GM12864 (cell line): ENCODE data around the gene PHLPP1.

Source experiments
- DNase-seq: peaks from one replicate; pipeline ENCODE4 v3.0.0-alpha.2; 2011; ENCODE audit warnings: low read depth
- H3K4me3 ChIP-seq: 2 replicates; pipeline ENCODE4 v1.5.1; 2011; ENCODE audit warnings: mild to moderate bottlenecking, low read depth, low read length, control low read depth
- TF ChIP-seq, protein P1 (sequence below): IDR thresholded peaks from 2 replicates; pipeline ENCODE4 v1.5.1; 2011; ENCODE audit warnings: low read depth, mild to moderate bottlenecking, moderate library complexity, low read length, control low read depth, inconsistent platforms; ENCODE audit errors: missing control alignments

The PHLPP1 gene

DNA sequence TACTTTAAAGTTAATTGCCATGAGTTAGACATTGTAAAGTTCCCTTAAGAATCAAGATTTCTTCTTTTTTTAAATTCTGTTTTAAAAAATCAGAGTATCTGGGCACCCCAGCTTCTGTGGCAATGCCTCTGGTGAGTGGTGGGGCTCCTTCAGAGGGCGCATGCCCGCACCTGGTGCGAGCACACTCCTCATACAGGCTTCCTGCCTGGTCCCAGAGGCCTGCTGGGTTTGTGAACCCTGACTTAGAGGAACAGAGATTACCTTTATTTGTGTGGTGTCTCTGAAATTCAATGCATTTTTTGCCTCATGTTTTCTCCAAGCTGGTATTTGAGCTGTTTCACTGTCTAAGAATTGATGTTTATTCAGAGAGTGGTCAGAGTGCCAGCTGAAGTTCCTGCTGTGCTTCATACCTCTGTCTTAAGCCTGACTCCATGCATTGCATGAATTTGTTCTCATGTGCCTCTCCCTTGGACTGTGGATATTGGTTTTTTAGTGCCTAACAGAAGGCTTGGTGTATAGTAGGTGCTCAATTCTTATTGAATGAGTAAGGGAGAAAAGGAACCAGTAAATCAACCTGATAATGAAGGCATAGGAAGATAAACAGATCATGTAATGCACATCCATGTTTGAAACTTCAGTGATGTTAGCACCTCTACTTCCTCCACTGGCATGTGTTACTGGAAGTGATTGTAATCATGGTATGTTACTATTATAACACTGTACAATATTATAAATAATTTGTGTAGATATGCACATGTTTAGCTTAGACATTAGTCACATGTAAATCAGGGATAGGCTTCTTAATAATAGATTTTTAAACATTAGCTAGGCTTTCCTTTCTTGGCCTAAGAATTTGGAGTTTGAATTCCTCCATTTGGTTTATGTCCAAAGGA lies 29.0 kb downstream of the PHLPP1 start:
- no peak for DNase-seq
- no peak overlapping the region for H3K4me3 ChIP-seq
- TF ChIP-seq, protein P1, sequence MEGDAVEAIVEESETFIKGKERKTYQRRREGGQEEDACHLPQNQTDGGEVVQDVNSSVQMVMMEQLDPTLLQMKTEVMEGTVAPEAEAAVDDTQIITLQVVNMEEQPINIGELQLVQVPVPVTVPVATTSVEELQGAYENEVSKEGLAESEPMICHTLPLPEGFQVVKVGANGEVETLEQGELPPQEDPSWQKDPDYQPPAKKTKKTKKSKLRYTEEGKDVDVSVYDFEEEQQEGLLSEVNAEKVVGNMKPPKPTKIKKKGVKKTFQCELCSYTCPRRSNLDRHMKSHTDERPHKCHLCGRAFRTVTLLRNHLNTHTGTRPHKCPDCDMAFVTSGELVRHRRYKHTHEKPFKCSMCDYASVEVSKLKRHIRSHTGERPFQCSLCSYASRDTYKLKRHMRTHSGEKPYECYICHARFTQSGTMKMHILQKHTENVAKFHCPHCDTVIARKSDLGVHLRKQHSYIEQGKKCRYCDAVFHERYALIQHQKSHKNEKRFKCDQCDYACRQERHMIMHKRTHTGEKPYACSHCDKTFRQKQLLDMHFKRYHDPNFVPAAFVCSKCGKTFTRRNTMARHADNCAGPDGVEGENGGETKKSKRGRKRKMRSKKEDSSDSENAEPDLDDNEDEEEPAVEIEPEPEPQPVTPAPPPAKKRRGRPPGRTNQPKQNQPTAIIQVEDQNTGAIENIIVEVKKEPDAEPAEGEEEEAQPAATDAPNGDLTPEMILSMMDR: no peak

GRCh38 chr18:62745089-62745751 lies 29.9 kb downstream of the PHLPP1 start:
- H3K4me3 ChIP-seq: no peak overlapping the region
- no peak for DNase-seq
- TF ChIP-seq, protein P1: no peak

DNA sequence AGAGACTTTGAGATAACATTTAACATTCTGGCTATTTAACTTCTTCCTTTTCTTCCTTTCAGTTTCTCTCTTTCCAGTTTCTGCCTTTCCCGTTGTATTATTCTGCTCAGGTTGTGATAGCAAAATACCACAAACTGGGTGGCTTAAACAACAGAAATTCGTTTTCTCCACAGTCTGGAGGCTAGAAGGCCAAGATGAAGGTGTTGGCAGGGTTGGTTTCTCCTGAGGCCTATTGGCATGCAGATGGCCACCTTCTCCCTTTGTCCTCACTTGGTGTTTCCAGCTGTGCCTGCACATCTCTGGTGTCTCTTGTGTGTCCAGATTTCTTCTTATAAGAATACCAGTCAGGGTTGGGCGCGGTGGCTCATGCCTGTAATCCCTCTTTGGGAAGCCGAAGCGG lies 34.0 kb downstream of the PHLPP1 start:
- TF ChIP-seq, protein P1: no peak
- no peak for DNase-seq
- no peak overlapping the region for H3K4me3 ChIP-seq

- TF ChIP-seq, protein P1: no peak
- no peak for DNase-seq
- H3K4me3 ChIP-seq: no peak overlapping the region
Measured at GRCh38 chr18:62751341-62751821, 36.0 kb downstream of the PHLPP1 start.

DNA sequence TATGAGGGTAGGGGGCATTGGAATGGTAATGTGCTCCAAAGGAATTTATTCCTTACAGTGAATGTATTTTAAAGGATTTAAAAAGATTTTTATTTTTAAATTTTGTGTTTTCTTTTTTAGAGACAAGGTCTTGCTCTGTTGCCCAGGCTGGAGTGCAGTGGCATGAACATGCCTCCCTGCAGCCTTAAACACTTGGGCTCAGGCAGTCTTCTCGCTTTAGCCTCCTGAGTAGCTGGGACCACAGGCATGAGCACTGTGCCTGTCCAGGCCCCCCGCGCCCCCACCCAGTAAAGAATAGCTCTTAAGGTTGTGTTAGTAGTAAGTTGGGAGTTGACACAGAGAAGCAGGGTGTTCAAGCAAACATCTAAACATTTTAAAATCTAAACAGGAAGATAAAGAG lies 36.6 kb downstream of the PHLPP1 start:
- DNase-seq: no peak
- TF ChIP-seq, protein P1: no peak
- no peak overlapping the region for H3K4me3 ChIP-seq

DNA sequence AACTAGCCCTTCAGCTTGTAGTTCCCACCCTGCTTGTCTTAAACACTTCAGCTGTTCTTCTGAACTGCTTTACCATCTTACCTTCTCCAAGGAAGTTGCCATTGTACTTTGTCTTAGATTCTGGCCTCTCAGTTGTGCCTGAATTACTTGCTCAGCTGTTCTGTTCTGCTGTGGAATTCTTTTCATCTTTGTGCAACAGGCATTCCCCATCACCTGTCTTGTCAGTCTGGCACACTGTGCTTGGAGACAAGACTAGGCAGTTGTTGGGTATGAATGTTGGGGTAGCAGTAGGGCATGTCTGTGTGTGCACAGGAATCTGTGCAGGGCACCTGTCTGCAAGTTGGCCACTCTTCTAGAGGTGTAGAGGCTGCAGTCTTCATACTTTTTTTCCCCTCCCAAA lies 38.7 kb downstream of the PHLPP1 start:
- H3K4me3 ChIP-seq: no peak overlapping the region
- no peak for DNase-seq
- TF ChIP-seq, protein P1: no peak
